CD4-positive, alpha-beta T cell (primary cell): ENCODE measurements around the gene CCDC186. TPM values are rescaled to one million over a fixed set of nuclear protein-coding genes. Genes with fewer than 3 reads are reported as not detected.

Source experiments
- ATAC-seq: fragments of 200-7000 bp; cut with Tn5 transposase; one replicate; pipeline ENCODE4 v1.10.0; 2022; ENCODE audit warnings: mild to moderate bottlenecking; ENCODE audit not compliant: poor library complexity
- CTCF ChIA-PET: fragments of 350-600 bp; sonication (Branson Sonifier 250); formaldehyde crosslinking; loops from one replicate; lab custom pipeline; 2021; ENCODE audit warnings: antibody characterized with exemption, inconsistent platforms; lab: Charles Lee
- POLR2A ChIA-PET: fragments of 350-600 bp; sonication (Branson Sonifier 250); formaldehyde crosslinking; loops from one replicate; lab custom pipeline; 2021; ENCODE audit warnings: antibody characterized with exemption, inconsistent platforms; lab: Charles Lee
- DNase-seq, 14 experiments: peaks; one replicate each; pipeline ENCODE4 v3.0.0-alpha.2; 2013 to 2020; ENCODE audit warnings: mixed read lengths in 2 of 14
- H3K27ac ChIP-seq, 2 donors: one replicate each; pipeline versions ENCODE4 v1.5.1 to v1.7.0; 2013; ENCODE audit warnings: low read length in 2 of 2, low read depth in 1 of 2, mild to moderate bottlenecking in 1 of 2
- H3K27me3 ChIP-seq, 2 experiments: 1 replicate in 1 of 2; 2 replicates in 1 of 2; pipeline versions ENCODE4 v1.6.1 to v1.7.0; 2013; ENCODE audit warnings: low read length in 2 of 2, control low read depth in 1 of 2, mild to moderate bottlenecking in 1 of 2, moderate library complexity in 1 of 2; ENCODE audit not compliant: insufficient read depth in 2 of 2, control insufficient read depth in 1 of 2
- H3K36me3 ChIP-seq: one replicate; pipeline ENCODE4 v1.6.1; 2013; ENCODE audit warnings: low read length, control low read depth; ENCODE audit not compliant: insufficient read depth
- H3K4me1 ChIP-seq: one replicate; pipeline ENCODE4 v1.6.1; 2013; ENCODE audit warnings: low read length, control low read depth; ENCODE audit not compliant: insufficient read depth
- H3K4me3 ChIP-seq: one replicate; pipeline ENCODE4 v1.5.1; 2013; ENCODE audit warnings: mild to moderate bottlenecking, low read length, moderate library complexity
- H3K9me3 ChIP-seq, 2 experiments: 1 replicate in 1 of 2; 2 replicates in 1 of 2; pipeline versions ENCODE4 v1.6.1 to v1.7.0; 2013; ENCODE audit warnings: low read length in 2 of 2, mild to moderate bottlenecking in 2 of 2, control low read depth in 1 of 2, moderate library complexity in 1 of 2; ENCODE audit not compliant: control insufficient read depth in 1 of 2, insufficient read depth in 1 of 2
- H3K27ac Mint-ChIP-seq: one replicate; pipeline ENCODE4 v1.8.0; 2020; ENCODE audit warnings: mixed read lengths
- H3K27me3 Mint-ChIP-seq: one replicate; pipeline ENCODE4 v1.8.0; 2021; ENCODE audit warnings: mixed read lengths
- H3K36me3 Mint-ChIP-seq: one replicate; pipeline ENCODE4 v1.8.0; 2021; ENCODE audit warnings: low read depth, mixed read lengths
- H3K4me1 Mint-ChIP-seq: one replicate; pipeline ENCODE4 v1.8.0; 2021; ENCODE audit warnings: low read depth, mixed read lengths
- H3K4me3 Mint-ChIP-seq: one replicate; pipeline ENCODE4 v1.8.0; 2020; ENCODE audit warnings: mild to moderate bottlenecking, mixed read lengths
- H3K9me3 Mint-ChIP-seq: one replicate; pipeline ENCODE4 v1.8.0; 2020; ENCODE audit warnings: mixed read lengths
- CTCF ChIP-seq: fragments of 200-600 bp; IDR thresholded peaks from one replicate; pipeline ENCODE4 v1.8.0; 2022; ENCODE audit warnings: antibody characterized with exemption, mild to moderate bottlenecking
- intact Hi-C, 2 experiments: fragments of 100-400 bp; cut with DNase I in 1 of 2; cut with micrococcal nuclease in 1 of 2; formaldehyde crosslinking; loops; one replicate each; pipeline versions ENCODE4 v1.15.1 to v1.9.0; 2023 to 2025; cut with DNase I, micrococcal nuclease
- polyA plus RNA-seq, 2 donors: library from polyadenylated mRNA; unstranded; fragments of 120-200 nt; gene quantifications; one replicate each; pipeline ENCODE4 v1.2.1, GENCODE V29; 2013
- total RNA-seq, 174 experiments: library from RNA in 2 of 174; stranded (reverse) in 2 of 174; gene quantifications; one replicate each; pipeline ENCODE4 v1.2.3 and lab custom pipeline; 2021 to 2026

CCDC186 gene
- total RNA-seq = 10 to 100 TPM; 55.0 to 55.9 TPM
- polyA plus RNA-seq (2013, experiment 1 of 2) = 29.3 TPM
- polyA plus RNA-seq (2013, experiment 2 of 2) = 32.7 TPM
- total RNA-seq (lab: John Stamatoyannopoulos, UW) = 28.6 to 181 (median 111) reads per million in 172 experiments

GRCh38 chr10:114173921-114174694, at the start of gene CCDC186:
Gene CCDC186 (minus strand): TSS chr10:114174203. CDS start chr10:114163268, 10,935 bp downstream.
- Mint-ChIP-seq H3K36me3 (peaks cover 42% of the 10 kb centered on the region), H3K4me3 (peak within 1 kb of the TSS; percentile 93), H3K27ac (peak within 1 kb of the TSS; percentile 90), H3K9me3 (no peaks in the 10 kb centered on the region), H3K4me1 (peaks cover 61% of the 10 kb centered on the region), H3K27me3 (no peaks in the 10 kb centered on the region)
- ChIA-PET CTCF (interaction anchor here (0.9 to 1.3 kb wide), 4 partner anchors 130 to 647 kb away, joined by 3 to 5 read pairs (median 4); partner anchors contain the start of genes CASP7 and FHIP2A), POLR2A (interaction anchor here (0.7 to 1.9 kb wide), 22 partner anchors 8 to 1989 kb away, joined by 3 to 13 read pairs (median 3); partner anchors contain the start of genes FHIP2A and TRUB1)
- DNase-seq (peak; percentile 95 to 99 (median 98)), ATAC-seq (peak; percentile 97)
- no peak for TF ChIP-seq CTCF
- Histone ChIP-seq H3K36me3 (no peaks in the 10 kb centered on the region), H3K27ac (peak within 1 kb of the TSS; percentile 78 to 84), H3K4me3 (peak within 1 kb of the TSS; percentile 79), H3K4me1 (peaks cover 5% of the 10 kb centered on the region), H3K27me3 (no peaks in the 10 kb centered on the region), H3K9me3 (peaks cover 0 to 5% of the 10 kb centered on the region in 2 experiments)
- intact Hi-C loops = loop anchor here (5.0 to 10.0 kb wide), 6 partner anchors 317 to 1989 kb away; partner anchors contain the start of genes TRUB1 (in 2 of the 2), FHIP2A (in 1 of the 2) and GPAM (in 1 of the 2)

DNA sequence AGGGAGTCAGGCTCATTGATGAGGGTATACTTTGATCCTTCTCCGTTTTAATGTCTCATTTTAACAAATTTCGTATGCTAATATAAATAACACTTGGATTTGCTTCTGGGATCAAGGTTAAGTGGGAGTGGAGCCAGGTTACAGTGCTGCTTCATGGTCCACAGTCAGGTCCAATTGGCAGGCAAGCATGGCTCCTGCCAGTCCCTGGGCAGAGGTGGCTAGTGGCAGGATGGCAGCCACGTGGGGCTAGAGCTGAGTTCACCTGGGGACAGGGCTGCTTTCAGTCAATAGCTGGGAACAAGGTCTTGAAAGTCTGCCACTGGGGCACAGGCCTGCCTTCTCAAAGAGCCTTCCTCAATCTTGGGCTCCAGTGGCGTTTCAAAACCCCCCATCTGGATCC, 49.1 kb upstream of the CCDC186 start:
- DNase-seq (no peak), ATAC-seq (no peak)
- peaks cover 0 to 4% of the 10 kb centered on the region in 2 experiments for H3K27me3 ChIP-seq
- H3K9me3 ChIP-seq = no peaks in the 10 kb centered on the region
- Mint-ChIP-seq H3K4me1 (no peaks in the 10 kb centered on the region), H3K27me3 (peaks cover 27% of the 10 kb centered on the region), H3K9me3 (no peaks in the 10 kb centered on the region), H3K27ac (no peak overlapping the region), H3K36me3 (no peaks in the 10 kb centered on the region), H3K4me3 (no peak overlapping the region)
- ChIA-PET CTCF (interaction anchor here (2.0 kb wide), 1 partner anchor 15 kb away, joined by 6 read pairs; no protein-coding TSS in a partner anchor), POLR2A (no interaction called here)
- intact Hi-C loops = no loop called here
- H3K27ac ChIP-seq = no peak overlapping the region
- no peaks in the 10 kb centered on the region for H3K4me1 ChIP-seq
- H3K4me3 ChIP-seq = no peak overlapping the region
- no peak for TF ChIP-seq CTCF
- no peaks in the 10 kb centered on the region for H3K36me3 ChIP-seq

DNA sequence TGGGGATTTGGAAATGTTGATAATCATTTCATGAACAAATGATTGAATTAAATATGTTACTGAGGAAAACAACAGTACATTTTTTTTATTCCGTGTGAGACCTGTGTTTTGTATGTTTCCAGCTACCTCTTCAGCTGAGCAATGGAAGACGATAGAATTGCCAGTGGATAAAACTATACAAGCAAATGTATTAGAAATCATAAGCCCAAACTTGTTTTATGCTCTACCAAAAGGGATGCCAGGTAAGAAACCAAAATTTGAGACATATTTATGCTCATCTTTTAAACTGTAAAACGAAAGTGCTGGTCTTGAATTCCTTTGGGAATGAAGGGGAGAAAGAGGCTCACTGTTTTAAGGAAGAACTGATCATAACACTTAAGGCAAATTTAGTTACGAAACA, 47.2 kb upstream of the CCDC186 start:
- no peak for TF ChIP-seq CTCF
- intact Hi-C loops = no loop called here
- Histone ChIP-seq H3K27ac (no peak overlapping the region), H3K9me3 (no peaks in the 10 kb centered on the region), H3K36me3 (no peaks in the 10 kb centered on the region), H3K4me1 (no peaks in the 10 kb centered on the region), H3K4me3 (no peak overlapping the region), H3K27me3 (no peaks in the 10 kb centered on the region)
- Mint-ChIP-seq H3K4me3 (no peak overlapping the region), H3K27ac (no peak overlapping the region), H3K9me3 (no peaks in the 10 kb centered on the region), H3K4me1 (no peaks in the 10 kb centered on the region), H3K27me3 (peaks cover 27% of the 10 kb centered on the region), H3K36me3 (no peaks in the 10 kb centered on the region)
- CTCF ChIA-PET = interaction anchor here (2.0 kb wide), 1 partner anchor 13 kb away, joined by 6 read pairs; no protein-coding TSS in a partner anchor
- POLR2A ChIA-PET = no interaction called here
- DNase-seq (no peak), ATAC-seq (no peak)
